ENCODE data around the gene RELB.

- TF ChIP-seq EZH2 (optimal IDR thresholded peaks at IDR 0.05; ENCODE audit: low read depth, low read length): no peak
- no peak for TF ChIP-seq CTCF (IDR thresholded peaks at IDR 0.05; ENCODE audit: low read length)
- no peak for TF ChIP-seq EZH2phosphoT487 (IDR thresholded peaks at IDR 0.05; ENCODE audit: low read length)
Observed at GRCh38 chr19:45074744-45075300, 73.6 kb downstream of the RELB start.
